Stimulated activated CD8-positive, alpha-beta memory T cell treated with anti-CD3 and anti-CD28 coated beads, Interleukin-7, amount 100 ng/mL, for 1 hour (primary cell): ENCODE results near the gene PLD2.
"Not testable (repeated sequence)": the region's sequence is repeated elsewhere in the genome, so short reads cannot be mapped to it uniquely, and the experiment has no call there.

ENCODE experiments used
- DNase-seq, 2 donors: peaks; one replicate each; pipeline ENCODE4 v3.0.0-alpha.2; 2020; ENCODE audit warnings: low read depth in 2 of 2

PLD2 gene

DNA sequence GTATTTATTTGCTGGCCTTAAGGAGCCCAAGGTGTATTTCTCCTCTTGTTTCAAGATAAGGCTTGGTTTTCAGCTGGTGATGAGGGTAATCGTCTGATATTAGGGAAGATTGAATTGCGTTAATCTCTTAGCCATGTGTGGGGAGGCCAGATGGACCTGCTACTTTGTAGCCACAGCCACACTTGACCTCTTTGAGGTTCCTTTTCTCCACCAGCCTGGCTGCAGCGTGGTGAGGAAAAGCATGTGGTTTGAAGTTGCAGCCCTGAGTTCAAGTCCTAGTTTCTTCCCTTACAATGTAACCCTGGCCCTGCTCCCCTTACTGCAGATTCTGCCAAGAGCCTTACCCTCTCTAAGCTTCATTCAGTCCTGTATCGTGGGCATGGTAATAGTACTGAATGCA, 29.3 kb downstream of the PLD2 start:
- DNase-seq, result no peak

DNA sequence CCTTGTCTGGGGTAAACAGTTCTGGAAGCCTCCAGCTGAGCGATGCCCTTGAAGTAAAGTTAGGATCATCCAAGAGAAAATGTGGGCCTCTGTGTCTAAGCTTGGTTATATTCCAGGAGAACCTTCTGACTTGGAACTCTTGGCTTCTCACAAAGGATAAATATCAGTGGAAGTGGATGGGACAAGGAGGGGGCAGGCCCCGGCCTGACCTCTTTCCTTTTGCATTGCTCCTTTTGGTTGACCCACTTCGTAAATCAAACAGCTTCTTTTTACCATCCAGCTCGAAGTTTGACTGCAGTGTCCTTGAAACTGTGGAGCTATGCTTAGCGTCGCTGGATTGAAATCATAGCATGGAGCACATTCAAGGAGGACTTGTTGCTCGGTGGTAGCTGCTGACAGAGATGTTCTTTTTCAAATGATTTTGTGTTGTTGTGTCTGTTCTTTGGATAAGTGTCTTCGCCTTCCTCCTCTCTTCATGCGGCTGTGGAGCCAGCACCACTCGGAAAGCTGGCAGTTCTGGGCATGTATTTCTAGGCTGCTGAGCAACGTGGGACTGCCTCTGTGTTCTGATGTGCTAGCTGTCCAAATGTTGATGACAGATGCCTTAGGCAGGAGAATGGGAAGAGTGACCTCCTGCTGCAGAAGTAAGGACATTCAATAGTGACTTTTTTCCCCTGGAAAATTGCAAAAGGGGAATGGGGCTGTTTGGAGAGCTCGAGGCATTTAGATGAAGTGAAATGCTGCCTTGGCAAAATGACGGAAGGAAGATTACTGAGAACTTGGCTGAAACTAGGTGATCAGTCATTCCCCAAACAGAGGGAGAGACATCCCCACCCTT, 30.7 kb downstream of the PLD2 start:
- no peak for DNase-seq

DNA sequence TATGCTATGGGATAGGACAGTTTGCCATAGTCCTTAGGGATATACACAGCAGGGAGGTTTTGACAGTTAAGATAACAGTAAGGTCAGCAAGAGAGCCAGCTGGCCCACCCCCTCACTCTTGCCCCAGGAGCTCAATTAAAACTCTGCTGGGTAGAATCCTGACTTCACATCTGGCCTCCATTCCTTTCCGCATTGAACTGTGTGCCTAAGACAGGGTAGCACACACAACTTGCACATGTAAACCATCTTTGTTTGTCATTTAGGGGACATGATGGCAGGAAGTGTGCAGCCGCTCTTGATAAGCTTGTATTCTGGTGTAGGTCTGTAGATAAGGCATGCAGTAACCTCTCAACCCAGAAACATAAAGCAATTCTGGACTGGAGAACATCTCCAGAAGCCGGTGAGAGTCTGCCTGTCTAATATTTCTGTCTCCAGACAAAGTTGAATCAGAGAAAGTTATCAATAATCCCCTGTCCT, 31.4 kb downstream of the PLD2 start:
- DNase-seq, result no peak

DNA sequence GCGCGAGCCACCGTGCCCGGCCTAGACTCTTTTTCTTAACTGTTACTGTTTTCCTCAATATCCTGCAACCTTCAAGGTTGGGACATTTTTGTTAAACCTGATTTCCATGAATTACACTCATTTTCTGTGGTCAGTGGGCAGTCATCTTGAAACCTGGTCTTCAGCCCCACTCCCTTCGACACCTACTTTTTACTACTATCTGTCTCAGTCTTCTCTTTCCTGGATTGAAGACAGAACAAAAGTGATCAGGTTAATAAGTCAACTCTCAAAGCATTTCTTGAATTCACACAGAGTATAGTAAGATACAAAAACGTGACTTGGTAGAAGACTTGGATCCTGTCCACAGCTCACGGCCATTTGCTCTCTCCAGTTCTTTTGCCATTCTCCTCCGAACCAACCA, 32.3 kb downstream of the PLD2 start:
- DNase-seq, result no peak

DNA sequence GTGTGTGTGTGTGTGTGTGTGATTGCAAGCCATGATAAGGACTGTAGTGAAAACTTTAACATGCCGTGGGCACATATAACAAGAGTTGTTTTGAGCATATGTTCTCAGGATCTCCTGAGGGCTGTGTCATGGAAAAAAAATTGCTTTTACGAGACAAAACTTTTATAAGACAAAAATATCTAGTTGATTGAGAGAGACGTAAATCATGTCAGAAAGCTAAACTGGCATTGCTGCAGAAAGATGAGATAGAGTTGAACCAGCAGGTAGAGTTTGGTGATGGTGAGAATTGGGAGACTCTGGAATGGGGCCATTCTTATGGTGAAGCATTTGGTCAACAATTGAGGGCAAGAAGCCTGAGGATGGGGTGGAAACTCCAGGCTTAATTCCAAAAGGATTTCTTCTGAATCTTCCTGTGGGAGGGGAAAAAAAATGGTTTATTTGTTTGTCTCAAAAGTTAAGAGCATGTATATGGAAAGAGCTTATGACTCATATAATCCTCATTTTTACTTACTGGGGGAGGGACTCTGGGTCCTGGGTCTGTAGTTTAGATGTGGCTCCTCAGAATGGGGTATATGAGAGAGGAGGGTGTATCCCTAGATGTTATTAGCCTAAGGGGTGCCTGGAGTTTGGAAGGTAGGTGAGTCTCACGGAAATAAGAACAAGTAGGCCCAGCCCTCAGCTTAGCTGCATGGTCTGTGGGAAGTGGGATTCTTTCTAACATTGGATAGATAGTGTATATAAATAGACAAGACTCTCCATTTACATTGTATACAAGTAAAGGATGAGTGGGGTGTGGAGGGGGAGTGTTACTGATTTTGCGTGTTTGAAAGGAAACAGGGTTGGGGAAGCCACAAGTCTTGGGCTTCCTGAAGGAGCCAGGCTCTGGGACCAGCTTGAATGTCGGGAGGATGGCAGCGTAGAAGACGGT, 33.3 kb downstream of the PLD2 start:
- DNase-seq, result no peak

DNA sequence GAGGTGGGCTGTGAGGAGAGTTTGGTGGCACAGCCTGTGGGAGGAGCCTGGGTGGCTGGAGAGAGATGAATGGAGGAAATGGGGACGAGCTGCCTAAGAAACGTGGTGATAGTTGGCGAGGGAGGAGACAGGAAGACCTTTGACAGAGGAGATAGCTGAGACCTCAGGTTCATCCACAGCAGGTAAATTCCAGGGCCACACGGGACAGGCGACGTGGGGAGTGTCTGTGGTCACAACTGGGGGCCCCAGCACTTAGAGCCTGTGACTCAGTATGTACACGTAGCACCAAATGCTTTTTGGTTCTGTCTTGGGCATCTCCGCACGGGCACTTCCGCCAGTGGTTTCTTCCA, 33.9 kb downstream of the PLD2 start:
- no peak for DNase-seq

DNA sequence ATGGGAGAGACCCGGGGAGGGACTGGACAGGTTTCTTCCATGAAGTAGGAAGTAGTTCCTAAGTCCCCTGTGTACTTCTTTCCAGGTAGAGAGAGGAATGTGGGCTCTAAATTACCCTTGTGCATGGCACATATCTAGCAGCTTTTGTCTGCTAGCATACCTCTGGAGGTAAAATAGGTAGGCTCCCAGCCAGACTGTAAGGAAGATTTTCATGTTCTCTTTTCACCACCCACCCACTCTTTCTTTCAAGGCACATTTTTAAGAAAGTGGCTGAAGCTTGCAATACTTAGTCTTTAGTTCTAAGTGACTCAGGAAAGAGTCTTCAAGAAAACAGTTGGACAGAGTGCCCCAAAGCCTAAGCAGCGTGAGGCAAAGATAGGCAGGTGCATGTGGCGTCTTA, 35.4 kb downstream of the PLD2 start:
- DNase-seq, result no peak

DNA sequence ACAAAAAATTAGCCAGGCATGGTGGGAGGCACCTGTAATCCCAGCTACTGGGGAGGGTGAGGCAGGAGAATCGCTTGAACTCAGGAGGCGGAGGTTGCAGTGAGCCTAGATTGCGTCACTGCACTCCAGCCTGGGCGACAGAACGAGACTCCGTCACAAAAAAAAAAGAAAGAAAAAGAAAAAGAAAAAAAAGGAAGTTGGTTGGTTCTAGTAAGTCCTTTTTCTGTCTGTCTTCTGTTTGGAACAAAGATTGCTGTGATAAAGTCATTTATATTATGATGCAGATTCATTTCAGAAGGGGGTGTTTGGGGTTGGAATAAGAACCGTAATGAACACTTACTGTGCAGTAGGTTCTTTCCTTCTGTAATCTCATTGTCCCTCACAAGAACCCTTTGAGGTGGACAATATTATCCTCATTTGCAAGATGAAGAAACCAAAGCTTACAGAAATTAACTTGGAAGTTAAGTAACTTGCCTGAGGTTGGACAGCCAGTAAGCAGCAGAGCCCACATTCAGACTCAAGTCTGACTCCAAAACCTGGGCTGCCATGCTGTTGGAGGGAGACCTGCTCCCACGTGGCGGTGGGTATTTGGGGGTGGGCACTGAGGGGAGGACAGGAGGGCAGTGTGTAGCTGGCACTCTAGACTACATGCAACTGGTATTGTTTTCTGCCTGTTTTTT, 36.5 kb downstream of the PLD2 start:
- no peak for DNase-seq

DNA sequence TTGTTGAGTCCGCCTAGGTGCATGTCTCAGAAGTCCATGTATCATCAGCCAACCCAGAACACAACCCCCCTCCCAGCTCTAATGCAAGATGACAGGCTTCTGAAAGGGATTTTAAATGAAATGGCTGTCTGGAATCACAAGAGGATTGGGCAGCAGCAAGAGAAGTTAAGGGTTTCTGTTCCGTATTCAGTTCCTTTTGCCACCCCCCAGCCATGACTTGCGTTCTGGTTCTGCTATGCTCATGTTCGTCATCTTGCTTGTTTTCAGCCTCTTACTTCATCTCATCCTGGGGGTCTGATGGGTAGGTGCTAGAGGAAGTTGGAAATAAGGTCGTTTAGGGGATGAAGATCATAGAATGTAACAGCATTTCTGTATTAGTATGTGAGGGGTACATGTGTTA, 38.2 kb downstream of the PLD2 start:
- DNase-seq, result no peak

DNA sequence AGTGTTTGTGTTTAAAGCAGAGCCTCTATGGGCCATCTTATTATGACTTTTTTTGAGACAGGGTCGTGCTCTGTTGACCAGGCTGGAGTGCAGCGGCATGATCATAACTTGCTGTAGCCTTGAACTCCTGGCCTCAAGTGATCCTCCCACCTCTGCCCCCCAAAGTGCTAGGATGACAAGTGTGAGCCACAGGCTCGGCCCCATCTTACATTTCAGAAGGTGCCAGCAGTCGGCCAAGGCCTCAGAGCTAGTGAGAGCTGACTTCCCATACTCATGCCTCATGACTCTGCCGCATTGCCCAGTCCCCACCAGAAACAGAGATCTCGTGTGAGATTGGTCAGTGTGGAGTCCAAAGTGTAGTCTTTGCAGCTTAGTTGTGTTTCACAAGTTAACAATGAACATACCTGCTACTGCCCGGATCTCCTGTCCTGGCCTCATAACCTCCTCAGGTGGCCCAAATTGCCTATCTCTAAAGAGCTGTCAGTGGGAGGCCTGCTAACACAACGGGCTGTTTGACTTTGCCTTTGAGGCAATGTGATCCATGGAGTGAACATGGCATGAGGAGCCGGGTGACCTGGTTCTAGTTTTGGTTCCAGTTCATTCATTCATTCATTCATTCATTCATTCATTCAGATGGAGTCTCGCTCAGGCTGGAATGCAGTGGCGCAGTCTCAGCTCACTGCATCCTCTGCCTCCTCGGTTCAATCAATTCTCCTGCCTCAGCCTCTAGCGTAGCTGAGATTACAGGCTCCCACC, 39.9 kb downstream of the PLD2 start:
- DNase-seq, result no peak

DNA sequence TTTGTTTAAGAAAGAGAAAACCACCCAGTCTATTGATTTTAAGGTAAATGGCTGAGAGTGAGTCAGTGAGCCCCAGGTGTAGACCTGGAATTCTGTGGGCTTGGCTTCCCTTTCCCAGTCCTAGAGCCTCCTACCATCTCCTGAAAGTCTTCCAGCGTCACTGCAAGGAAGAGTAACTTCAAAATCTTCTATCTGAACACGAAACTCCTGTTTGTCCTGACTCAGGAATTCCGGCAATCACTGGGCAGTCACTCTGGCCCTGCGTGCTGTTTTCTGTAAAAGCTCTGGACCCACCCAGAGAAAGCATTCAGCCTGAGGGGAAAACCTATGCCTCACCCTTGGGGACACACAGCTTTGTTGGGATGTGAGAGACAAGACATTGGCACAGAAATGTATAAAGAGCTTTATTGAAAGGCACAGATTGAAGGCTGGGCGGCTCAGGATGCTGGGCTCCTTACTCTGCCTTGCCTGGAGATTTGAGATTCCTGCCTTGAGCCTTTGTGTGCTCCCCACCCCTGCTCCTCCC, 42.1 kb downstream of the PLD2 start:
- DNase-seq, result no peak

DNA sequence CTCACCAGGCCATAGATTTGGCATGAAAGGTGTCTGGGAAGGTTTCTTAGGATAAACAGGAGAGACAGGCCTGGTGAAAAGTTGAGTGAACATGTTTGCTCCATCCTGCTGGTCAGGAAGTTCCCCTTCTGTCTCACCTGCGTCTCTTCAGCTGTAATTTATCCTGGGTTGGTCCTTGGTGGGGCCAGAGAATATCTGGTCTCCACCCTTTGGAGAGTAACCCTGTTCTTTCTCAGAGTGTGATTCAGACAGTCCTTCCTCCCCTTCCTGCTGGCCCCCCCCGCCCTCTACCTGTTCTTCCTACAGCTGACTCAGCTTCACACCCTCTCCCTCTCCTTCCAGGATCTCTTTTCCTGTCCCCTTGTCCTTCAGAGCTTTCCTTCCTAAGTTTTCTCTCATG, 43.3 kb downstream of the PLD2 start:
- no peak for DNase-seq

DNA sequence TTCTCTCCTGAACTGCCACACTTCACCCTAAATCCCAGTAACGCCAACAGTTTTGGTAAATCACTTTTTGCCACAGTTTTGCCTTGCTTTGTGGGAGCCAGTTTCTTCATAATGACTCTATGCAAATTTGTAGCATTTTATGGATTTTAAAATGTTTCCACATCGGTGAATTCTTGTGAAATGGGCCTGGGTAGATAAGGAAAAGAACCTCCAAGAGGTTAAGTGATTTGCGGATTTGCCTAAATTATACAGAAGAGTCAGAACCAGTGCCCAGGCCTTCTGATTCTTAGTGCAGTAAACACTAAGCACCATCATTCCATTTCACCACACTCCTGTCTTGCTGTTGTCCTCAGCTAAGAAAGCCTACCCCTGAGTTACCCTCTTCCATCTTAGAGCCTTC, 44.1 kb downstream of the PLD2 start:
- DNase-seq, result no peak

DNA sequence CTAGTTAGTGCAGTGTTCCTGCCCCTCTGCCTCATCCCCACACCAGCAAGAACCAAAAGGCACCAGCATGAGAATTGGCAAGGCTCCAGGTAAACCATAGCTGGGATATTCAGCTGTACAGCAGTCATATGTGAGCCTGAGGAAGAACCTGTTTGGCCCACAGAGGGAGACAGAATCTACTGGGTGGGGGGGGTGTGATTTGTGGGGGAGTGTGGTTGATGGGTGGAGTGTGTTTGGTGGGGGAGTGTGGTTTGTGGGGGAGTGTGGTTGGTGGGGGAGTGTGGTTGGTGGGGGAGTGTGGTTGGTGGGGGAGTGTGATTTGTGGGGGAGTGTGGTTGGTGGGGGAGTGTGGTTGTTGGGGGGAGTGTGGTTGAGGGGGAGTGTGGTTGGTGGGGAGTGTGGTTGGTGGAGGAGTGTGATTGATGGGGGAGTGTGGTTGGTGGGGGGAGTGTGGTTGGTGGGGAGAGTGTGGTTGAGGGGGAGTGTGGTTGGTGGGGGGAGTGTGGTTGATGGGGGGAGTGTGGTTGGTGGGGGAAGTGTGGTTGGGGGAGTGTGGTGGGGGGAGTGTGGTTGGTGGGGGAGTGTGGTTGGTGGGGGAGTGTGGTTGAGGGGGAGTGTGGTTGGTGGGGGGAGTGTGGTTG, 45.7 kb downstream of the PLD2 start:
- DNase-seq, result no peak

DNA sequence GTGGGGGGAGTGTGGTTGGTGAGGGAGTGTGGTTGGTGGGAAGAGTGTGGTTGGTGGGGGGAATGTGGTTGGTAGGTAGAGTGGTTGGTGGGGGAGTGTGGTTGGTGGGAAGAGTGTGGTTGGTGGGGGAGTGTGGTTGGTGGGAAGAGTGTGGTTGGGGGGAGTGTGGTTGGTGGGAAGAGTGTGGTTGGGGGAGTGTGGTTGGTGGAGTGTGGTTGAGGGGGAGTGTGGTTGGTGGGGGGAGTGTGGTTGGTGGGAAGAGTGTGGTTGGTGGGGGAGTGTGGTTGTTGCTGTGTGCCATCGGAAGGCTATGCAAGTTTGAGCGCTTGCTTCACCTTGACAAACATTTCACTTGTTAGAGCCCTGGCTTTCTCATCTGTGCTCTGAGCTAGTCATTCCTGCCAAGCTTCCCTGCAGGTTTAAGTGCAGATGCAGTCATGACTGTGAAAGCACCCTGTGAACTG, 46.3 kb downstream of the PLD2 start:
- DNase-seq, result no peak

DNA sequence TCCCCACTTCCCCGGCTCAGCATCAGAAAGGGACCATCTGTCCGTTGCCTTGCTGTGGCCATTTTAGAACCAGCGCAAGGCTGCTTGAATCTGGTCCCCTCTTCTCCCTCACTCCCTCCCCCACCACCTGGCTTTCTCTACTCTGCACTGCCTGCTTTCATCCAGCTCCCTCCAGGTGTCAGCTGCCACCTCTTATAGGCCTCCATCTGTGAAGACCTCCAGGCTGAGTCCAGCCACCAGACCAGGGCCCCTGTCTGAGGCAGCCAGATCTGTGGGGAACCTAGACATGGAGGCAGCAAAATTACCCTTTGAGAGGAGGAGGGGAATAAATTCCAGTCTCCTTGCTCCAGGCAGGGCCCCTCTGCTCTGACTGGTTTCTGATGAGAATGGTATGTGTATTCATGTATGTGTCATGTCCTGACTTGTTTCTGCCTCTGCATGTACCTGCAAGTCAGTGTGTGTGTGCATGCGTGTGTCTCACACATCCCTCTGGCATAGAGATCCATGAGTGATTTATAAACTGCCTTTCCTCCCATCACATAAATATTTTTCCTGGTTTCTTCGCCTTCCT, 47.2 kb downstream of the PLD2 start:
- no peak for DNase-seq

DNA sequence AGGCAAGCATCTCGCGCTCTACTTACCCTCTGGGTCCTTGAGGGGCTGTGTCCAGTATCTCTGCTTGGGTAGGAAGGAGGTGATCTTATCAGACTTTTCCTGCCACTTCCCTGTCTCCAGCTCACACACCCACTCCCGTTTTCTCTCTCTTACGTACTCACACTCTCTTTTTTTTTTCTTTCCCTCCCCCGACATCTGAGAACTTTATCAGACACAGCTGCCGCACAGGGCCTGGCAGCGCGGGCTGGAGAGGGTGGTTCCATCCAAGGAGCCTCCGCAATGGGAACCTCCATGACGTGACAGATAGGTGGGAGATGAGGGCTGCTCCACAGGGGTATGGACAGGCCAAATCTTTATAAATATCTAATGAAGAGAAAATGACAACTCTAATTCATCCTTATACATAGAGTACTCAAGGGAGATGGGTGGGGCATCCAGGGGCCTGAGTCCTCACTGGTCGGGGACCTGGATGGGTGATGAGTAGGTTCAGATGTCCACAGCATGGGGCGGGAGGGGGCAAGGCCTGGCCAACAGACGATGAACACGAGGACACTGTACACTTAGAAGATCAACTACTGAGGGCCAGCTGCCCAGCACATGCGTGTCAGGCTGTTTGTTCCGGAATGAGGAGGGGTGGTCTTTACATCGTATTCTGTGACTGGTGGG, 49.5 kb downstream of the PLD2 start:
- no peak for DNase-seq

DNA sequence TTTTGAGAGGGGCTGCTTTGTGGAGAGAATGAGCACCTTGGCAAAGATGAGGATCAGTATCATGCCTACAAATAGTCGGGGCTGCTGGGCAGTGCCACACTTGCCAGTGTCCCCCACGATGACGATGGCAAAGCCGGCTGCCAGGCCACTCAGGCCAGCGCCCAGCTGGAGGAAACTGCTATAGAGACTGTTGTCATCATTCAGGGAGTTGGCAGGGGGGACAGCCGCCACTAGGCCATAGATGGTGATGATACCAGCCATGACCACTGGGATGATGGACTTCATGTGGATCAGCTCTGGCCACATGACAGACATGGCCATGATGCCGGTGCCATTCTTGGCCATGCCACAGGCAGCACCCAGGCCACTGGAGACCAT, 50.0 kb downstream of the PLD2 start:
- no peak for DNase-seq

DNA sequence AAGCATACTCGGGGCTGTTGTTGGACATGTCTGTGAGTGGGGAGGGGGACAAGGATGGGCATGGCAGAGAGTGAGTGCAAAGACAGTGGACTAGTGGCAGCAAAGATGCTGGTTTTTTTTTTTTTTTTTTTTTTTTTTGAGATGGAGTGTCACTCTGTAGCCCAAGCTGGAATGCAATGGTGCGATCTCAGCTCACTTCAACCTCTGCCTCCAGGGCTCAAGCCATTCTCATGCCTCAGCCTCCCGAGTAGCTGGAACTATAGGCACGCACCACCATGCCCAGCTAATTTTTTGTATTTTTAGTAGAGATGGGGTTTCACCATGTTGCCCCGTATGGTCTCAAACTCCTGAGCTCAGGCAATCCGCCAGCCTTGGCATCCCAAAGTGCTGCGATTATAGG, 50.4 kb downstream of the PLD2 start:
- not testable (repeated sequence) for DNase-seq
